Activated CD4-positive, alpha-beta T cell treated with anti-CD3 and anti-CD28 coated beads, Interleukin-10, Interleukin-2, amounts not matched to agents 100 ng/mL and 50 ng/mL, durations not matched to agents 16 hours and 8 hours (primary cell): Measurements from ENCODE around the gene NPR3.
"Not testable (repeated sequence)": the region's sequence is repeated elsewhere in the genome, so short reads cannot be mapped to it uniquely, and the experiment has no call there.

Source experiments
- DNase-seq: peaks from one replicate; pipeline ENCODE4 v3.0.0-alpha.2; 2020

NPR3 gene

DNA sequence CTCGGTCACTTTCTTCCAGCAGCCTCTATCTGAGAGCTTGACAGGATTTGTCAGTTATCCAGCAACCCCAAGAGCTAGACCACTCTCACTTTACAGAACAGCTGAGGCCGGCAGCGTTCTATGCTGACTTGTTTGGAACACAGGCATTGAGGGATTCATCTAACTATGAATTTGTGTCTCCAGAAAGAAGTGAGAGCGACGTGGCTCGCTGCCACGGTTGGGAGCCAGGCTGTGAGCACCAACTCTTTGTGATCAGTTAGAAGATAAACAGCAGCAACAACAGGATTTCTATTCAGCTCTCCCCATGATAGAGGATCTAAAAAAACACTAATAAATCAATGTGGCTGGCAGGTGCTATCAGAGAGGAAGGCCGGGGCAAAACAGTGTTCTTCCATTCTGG is 58.6 kb downstream of the NPR3 start:
- DNase-seq: no peak

DNA sequence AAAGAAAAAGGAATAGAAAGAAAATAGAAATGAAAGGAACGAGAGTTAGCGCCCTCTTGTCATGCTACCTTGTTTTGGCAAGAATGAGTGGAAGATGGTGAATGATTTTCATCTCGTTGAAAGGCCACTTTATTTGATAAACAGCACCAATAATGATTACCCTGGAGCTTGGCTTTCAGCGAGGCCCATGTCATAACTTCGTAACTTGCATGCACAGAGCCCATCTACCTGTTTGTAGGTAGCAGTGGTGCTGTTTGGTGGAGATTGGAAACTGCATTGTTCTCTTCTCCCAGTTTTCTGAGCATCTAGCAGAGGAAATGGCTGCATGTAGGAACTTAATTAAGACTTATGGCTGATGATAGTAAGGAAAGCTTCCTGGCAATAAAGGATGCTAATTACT is 59.3 kb downstream of the NPR3 start:
- no peak for DNase-seq

DNA sequence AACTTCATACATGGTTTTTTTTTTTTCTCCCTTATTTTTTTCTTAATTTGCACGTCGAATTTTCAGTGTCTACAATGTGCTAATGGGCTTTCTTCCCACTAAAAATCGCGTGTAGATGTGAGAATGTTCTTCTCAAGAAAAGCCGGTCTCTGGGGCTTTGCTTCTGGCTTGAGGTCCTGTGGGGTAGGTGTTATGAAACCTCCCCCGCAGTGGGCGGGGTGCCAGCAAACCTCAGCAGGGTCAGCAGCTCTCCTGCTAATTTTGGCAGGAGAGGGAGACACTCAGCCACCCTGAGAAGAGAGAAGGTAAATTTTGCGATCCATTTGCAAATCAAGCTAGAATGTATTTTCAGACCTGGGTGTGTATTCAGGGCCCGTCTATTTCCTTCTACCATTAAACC is 59.9 kb downstream of the NPR3 start:
- DNase-seq: no peak

DNA sequence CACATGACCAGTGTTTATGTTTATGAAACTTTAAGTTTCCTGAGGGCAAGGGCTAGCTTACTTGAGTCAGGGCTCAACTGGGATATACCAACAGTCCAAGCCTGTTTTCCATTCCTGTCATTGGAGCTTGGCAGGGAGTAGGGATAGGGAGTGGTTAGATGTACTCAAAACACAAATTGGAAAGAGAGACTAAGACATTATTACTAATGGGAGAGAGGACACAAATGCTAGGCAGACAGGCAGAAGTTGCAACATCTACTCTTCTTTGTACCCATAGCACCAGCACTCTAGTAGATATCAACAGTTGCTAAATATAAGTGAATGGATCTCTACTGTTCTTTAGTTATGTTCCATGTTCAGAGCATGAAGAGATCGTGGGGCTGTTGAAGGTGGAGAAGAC is 62.8 kb downstream of the NPR3 start:
- no peak for DNase-seq

DNA sequence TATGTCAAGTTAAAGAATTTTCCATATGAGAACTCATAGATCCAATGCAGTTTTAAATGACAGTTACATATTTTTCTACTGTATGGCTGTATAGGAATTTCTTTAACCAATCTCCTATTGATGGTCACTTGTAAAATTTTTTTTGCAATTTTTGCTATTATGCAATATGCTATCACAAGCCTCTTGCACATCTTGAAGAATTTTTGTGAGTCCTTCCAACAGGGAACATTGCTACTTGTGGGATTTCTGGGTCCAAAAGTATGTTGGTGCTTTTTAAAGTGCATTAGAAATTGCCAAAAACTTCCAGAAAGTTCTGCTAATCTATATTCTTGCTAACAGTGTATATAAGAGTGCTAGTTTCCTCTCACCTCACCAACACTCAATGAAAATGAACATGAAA is 65.1 kb downstream of the NPR3 start:
- DNase-seq: no peak

DNA sequence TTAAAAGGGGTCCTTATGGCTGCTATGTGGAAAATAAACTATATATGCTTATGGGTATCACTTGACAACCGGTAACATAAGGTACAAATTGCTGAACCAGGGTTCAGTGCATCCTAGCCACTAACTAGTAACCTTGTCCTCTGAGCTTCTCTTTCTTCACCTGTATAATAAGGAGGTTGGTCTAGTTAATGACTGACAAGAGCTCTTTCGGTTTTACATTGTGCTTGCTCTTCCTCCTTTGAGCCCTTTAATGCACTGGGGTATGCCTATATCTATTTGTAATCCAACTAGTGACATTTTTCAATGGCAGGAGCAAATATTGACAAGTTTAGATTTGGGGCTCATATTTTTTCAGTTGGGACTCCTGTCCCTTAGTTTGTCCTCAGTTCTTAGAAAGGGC is 66.1 kb downstream of the NPR3 start:
- no peak for DNase-seq

DNA sequence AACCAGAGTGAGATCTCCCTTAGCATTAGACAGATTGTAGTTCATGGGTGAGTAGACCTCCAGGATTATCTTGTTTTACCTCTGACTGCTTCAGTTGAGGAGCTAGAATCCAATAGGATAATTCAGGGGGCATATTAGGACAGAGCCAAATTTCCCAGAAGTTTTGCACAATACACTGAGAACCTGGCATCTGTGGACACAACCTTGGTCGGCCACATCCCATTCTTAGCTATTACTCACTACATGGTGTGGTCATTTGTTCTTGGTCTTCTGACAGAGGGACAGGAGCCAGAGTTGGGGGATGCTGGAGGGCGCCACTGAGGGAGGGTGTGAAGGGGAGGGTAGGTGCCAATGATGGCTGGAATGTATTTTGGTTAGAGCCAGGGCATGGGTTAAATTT is 66.6 kb downstream of the NPR3 start:
- DNase-seq: no peak

DNA sequence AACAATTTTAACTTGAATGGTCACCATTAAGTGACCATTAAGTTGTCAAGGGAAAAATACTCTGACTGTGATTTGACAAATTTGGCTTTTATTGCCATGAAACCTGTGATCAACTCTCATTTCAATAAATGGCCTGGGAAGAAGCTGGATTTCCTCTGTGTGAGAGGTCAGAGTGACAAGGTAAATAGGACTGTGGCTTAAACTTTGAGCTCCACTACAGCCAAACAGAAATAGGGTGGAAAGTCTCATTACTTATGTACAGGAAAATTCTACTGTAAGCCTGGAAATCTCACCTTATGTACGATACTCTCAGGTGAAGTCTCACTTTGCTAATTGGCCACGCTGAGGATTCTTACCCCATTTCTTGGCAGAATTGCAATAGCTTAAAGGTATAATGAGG is 67.3 kb downstream of the NPR3 start:
- no peak for DNase-seq

DNA sequence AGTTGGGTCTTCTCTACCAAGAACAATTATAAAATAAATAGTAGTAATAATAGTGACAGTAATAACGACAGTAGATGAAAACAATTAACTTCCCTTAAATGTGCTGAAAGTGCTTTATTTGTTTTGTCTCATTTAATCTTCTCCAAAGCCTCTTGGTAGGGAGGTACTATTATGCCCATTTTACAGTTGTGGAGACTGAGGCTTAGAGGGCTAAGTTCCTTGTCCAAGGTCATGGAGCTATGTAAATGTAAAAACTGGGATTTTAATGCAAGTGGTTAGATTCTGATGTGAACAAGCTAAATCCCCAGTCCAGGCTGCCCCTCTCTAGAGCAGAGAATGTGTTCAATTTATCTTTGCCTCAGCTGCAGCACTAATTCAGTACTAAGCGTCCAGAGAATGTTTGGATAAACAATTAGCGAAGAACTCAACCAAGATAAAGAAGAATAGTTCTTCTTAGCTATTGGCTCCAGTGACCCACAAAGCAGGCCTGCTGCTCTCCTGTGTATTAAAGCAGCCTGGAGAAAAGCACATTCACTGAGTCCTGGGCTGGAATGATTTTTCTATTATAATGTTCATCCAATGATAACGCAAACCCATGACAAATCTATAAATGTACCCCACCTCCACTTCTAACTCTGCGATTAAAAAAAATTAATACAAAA is 68.8 kb downstream of the NPR3 start:
- DNase-seq: no peak

DNA sequence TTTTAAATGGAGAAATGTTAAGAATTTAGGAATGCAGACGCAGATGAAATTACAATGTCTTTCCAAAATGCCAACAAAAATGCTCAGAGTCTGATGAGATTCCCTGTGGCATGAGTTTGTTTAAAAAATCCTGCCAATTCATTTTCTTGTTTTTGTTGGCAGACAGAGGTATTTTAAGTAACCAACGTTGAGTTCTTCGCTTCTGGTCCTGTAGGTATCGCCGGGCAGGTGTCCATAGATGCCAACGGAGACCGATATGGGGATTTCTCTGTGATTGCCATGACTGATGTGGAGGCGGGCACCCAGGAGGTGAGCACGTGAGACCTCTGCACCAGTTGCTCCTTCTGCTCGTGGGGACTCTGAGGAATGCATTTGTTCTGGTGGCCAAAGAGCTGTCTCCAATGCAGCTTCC is 69.4 kb downstream of the NPR3 start:
- no peak for DNase-seq

DNA sequence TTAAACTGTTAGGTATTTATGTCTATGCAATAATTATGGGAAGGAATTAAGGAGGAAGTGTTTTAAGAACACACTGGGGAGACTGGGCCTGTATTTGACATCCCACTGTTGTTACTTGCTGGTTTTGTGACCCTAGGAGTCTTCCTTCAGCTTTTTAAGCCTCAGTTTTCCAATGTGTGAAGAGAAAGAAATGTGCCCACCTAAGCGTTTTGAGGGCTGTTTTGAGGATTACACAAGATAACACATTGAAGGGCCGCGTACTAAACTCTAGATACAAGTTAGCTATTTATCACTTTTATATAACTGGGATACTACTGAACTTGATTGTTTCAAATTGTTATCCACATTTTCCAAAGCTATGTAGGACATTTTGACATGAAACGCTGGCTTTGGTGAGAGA is 72.5 kb downstream of the NPR3 start:
- no peak for DNase-seq

DNA sequence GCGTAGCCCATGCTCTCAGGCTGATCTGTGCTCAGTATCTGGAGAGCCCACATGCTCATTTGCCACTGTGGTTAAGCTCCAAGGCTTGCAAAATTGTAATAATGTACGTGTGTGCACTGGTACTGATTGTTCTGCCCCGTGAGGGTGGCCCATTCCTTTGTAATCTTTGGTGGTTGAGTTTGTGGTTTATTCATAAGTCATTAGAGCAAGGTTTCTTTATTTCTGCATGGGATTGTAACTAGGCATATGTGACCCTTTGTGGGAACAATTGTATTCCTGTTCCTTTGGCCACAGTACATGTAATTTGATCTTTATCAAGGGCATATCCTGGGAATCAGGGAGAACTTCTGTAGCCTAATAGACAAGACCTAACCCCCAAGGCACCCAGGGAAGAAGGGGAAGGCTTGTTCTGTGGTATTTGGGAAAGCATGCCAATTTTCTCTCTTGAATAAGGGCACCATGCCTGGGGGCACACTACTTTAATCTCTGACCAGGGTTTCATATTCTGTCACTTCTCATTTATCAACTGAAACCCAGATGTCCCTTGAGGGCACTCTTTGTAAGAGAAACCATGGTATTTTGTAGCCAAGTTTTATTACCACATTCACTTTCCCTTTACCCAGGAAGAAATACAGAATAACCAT is 74.6 kb downstream of the NPR3 start:
- DNase-seq: no peak

DNA sequence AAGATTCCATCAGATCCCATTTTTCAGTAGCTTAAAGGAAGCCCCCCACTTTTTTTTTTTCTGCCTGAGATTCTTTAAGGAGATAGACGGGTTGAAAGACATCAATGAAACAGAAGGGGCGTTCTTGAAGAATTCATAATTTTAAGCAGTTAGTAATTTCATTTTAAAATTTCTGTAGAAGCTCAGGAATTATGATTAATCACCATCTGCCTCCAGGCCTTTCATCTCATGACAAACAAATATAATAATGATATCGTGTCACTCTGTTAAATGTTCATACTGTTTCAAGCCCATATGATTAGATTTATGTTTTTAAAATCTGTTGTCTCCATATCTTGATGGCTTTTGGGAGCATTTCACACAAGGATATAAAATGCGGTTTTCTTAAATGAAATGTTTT is 75.2 kb downstream of the NPR3 start:
- DNase-seq: no peak

DNA sequence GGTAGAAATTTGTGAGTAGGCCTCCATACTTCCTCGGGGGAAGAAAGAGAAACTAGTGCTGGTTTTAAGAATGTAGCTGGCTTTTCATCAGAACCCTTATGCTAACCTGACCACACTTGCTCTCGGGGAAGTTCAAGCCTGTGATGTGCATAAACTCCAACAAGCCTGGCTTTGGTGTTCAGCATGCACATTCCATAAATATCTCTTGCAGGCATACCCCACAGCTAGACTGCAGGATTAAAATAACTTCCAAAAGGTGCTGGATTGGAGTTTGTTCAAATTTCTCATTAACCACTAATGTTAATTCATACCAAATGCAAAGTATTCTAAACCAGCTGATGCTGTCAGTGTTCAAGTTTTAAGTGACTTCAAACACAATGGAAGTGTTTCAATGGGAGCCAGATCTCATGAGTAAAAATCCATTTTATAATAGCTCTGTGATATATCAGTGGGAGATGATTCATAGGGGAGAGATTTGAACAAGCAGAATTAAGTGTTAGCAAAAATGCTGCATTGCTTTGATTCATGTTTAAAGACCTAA is 79.4 kb downstream of the NPR3 start:
- DNase-seq: no peak

DNA sequence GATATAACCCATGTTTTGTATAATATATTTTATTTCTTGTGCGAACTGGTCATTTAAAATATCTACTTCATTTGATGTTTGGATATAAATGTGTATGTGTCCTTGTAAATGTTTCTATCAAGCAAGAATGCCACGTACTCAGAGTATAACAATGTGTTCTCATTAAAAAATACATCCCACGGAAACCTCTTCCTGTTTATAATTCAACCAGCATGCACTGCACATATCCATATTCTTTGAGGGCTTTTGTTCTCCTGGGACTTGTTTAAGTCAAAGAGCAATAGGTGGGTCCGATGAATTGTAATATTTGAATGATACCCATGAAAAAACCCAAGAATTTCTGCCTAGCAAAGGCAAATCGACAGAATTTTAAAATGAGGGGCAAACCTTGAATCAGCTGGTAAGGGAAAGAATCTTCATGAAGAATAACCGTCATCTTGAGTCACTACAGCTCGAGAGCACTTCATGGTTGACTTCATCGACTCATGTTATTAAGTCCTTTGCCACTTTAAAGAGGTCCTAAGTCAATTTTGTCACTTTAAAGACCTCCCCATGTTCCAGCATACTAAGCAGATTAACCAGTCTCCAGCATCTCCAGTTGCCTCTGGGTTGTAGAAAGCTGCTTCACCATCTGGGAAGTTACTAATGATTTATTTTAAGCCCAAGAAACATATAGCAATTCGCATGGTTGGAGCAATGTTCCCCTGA is 80.6 kb downstream of the NPR3 start:
- no peak for DNase-seq

DNA sequence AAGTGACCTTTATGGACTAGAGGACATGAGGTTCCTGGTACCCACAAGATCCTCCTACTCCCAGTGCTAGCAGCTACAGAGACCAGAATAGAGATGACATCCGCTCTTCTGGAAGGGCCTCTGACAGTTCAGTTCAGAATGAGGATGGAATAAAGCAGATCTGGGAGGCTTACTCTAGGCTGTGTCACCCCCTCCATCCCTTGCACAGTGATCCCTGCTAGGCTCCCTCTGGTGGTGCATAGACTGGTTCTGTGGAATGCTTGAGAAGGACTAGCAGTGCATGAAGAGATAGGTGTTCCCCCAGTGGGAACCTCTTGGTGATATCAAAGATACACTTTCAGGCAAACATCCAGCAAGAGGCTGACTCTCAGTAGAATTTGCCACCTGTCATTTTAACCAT is 83.0 kb downstream of the NPR3 start:
- DNase-seq: no peak

DNA sequence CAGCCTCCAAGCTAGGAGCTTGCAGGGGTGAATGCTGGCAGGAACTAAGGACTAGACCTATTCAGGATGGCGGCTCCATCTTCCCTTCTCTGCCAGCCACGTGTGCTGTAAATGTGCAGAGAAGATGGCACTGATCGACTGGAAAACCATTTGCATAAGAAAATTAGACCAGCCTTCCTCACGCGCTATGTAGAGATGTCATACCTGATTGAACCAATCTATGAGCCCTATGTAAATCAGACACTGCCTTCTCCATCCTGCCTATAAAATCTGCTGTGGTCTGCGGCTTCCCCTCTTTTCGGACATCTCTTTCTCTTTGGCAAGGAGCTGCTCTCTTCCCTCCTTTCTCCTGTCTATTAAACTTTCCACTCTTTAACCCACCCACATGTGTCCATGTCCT is 91.6 kb downstream of the NPR3 start:
- DNase-seq: no peak

DNA sequence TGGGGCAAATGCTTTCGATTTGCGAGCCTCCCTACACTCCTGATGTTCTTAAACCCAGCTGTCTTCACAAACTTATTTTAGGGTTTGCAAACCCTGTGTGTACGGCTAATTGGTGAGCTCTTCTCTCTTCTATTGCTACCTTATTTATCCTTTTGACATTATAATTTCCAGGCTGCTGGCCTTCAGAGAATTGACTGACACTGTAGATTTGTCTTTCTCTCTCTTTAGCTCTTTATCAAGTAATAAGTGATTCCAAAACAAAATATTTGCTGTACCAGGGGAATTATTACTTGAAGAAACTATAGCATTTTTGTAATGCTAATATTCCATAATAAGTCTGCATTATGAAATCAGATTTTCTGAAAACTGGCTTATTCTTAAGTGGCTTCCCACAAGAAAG is 92.5 kb downstream of the NPR3 start:
- DNase-seq: no peak

DNA sequence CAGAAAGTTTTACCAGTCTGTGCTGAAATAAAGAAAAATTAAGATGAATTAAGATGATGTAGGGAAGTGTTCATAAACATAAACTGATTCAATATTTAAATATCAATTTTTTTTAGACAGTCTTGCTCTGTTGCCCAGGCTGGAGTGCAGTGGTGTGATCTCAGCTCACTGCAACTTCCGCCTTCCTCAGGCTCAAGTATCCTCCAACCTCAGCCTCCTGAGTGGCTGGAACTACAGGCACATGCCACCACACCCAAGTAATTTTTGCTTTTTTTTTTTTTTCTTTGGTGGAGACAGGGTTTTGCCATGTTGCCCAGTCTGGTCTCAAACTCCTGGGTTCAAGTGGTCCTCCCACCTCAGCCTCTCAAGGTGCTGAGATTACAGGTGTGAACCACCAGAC is 94.3 kb downstream of the NPR3 start:
- not testable (repeated sequence) for DNase-seq

DNA sequence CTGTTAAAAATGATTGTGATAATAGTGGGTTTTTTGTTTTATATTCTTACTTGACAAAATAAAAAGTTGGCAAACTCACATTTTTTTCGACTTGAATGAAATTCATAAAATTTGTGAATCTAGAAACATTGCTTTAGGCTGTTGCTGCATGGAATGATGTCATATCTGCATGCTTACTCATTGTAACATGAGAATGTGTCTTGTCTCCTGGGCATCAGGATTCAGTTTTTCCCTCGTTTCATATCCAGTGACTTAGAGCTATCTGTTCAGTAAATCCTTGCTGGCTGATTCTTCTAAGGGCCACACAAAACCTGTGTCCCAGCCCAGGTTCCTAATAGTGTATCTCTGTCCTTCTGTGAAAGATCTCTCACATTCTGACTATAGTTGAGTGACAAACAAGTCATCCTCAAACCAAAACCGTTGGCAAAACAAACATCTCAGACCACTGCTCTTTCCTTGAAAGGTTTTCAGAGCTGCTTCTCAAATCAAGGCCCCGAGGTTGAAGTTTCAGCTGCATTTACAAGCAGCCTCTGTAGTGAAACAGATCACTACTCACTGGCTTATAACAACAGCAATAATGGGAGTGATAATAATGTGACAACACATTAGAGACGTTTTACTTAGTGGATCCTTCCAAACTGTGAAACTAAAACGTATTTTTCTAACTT is 95.0 kb downstream of the NPR3 start:
- no peak for DNase-seq

DNA sequence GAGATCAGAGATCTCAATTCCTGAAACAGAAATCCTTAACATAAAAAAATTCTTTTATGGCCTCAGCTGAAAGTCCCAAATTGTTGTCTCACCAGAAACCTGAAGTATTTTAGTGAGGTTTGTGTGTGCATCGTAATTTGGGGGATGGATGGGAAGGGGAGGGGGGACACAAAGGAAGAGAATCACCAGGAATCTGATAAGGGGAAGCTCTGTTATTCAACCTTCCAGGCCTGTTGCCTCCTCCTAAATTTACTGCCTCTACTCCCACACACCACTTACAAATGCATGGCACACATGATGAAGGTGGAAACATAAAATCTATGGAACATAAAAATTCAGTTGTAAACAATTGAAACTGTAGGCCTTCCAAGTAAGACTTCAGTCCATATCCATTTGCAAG is 97.7 kb downstream of the NPR3 start:
- no peak for DNase-seq

DNA sequence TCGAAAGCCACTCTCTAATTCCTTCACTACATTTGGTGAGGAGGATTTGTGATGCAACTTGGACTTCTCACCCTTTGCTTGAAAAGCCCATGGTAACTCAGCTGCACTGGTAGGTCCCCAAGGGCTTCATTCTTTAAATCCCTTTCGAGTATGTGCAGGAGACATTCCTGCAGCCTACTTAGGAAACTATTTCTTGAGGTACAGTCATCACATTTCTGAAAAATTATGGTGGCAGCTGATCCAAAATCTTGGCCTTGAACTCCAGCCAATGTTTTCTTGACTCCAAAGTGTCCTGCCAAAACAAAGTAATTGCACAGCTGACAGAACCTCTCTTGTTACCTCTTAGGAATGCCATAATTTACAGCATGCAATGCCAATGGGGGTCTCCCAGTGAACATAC is 99.7 kb downstream of the NPR3 start:
- no peak for DNase-seq

DNA sequence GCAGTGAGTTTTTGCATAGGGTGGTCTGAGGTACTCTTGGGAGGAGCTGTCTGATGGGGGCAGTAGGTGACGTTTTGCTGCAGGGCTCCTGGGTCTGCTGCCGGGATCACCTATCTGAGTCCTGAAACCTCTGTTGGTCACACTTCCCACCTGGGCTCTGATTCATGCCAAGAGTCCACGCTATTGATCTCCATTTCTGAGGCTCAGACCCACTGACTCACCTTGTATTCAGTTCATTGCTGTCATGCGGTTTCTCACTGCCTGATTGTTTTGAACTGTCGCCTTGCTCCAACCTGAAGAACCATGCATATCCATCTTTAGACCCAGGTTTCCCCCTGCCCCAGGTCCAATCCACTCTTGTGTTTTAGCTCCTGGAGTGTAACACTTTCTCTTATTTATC is 101.3 kb downstream of the NPR3 start:
- no peak for DNase-seq

DNA sequence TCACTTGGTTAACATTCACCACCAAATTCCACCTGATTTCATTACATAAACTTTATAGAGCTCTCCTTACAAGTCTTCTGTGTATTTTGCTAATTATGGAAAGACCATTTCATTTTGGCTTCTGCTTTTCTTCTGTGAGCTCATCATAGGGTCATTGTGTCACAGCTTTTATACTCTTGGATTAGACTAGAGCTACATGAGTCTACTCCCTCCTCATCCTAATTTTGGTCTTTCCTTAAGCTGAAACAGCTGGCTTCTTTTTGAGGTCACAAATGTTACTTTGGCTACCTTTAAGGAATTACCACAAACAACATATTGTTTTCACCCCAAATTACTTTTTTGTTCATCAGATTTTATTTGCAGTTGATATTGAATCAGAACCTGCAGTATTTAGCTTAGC is 103.0 kb downstream of the NPR3 start:
- DNase-seq: no peak
